ENCODE results near the gene SERINC5. TPM values are rescaled to one million over a fixed set of nuclear protein-coding genes. Genes with fewer than 3 reads are reported as not detected.
"Not testable (repeated sequence)": the region's sequence is repeated elsewhere in the genome, so short reads cannot be mapped to it uniquely, and the experiment has no call there.

The SERINC5 gene
- total RNA-seq, 2 donors from 2014 or later: 12.8 to 13.9 TPM

GRCh38 chr5:80141147-80141671 lies 114.6 kb downstream of the SERINC5 start:
- peak overlapping the region; percentile 69 to 78 for H3K27ac ChIP-seq
- TF ChIP-seq, protein P1, sequence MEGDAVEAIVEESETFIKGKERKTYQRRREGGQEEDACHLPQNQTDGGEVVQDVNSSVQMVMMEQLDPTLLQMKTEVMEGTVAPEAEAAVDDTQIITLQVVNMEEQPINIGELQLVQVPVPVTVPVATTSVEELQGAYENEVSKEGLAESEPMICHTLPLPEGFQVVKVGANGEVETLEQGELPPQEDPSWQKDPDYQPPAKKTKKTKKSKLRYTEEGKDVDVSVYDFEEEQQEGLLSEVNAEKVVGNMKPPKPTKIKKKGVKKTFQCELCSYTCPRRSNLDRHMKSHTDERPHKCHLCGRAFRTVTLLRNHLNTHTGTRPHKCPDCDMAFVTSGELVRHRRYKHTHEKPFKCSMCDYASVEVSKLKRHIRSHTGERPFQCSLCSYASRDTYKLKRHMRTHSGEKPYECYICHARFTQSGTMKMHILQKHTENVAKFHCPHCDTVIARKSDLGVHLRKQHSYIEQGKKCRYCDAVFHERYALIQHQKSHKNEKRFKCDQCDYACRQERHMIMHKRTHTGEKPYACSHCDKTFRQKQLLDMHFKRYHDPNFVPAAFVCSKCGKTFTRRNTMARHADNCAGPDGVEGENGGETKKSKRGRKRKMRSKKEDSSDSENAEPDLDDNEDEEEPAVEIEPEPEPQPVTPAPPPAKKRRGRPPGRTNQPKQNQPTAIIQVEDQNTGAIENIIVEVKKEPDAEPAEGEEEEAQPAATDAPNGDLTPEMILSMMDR (IDR thresholded peaks at IDR 0.05): no peak

GRCh38 chr5:80140496-80140895 lies 115.4 kb downstream of the SERINC5 start:
- no peak for DNase-seq (ENCODE audit: low spot score)
- Histone ChIP-seq H3K36me3 (no peaks in the 10 kb centered on the region), H3K9me3 (no peaks in the 10 kb centered on the region), H3K4me1 (ENCODE audit: control insufficient read depth in 1 of 2, low read depth in 2 of 2) (peaks cover 8 to 20% of the 10 kb centered on the region in 2 donors), H3K27me3 (replicated peaks; ENCODE audit: insufficient read depth) (no peaks in the 10 kb centered on the region), H3K27ac (peak overlapping the region; percentile 69 to 78), H3K4me3 (no peak overlapping the region)
- TF ChIP-seq, protein P1 (IDR thresholded peaks at IDR 0.05): no peak
- no peak for ATAC-seq (ENCODE audit: insufficient number of reproducible peaks, low FRiP score, low read depth)

More at GRCh38 chr5:80141147-80141671, 114.6 kb downstream of the SERINC5 start:
- peaks cover 8 to 20% of the 10 kb centered on the region in 2 donors for H3K4me1 ChIP-seq (ENCODE audit: control insufficient read depth in 1 of 2, low read depth in 2 of 2)
- H3K27me3 ChIP-seq (replicated peaks; ENCODE audit: insufficient read depth): no peaks in the 10 kb centered on the region
- H3K4me3 ChIP-seq: no peak overlapping the region
- DNase-seq (ENCODE audit: low spot score) (peak; percentile 15), ATAC-seq (ENCODE audit: insufficient number of reproducible peaks, low FRiP score, low read depth) (peak; percentile 30)
- no peaks in the 10 kb centered on the region for H3K9me3 ChIP-seq
- H3K36me3 ChIP-seq: peaks cover 6% of the 10 kb centered on the region

DNA sequence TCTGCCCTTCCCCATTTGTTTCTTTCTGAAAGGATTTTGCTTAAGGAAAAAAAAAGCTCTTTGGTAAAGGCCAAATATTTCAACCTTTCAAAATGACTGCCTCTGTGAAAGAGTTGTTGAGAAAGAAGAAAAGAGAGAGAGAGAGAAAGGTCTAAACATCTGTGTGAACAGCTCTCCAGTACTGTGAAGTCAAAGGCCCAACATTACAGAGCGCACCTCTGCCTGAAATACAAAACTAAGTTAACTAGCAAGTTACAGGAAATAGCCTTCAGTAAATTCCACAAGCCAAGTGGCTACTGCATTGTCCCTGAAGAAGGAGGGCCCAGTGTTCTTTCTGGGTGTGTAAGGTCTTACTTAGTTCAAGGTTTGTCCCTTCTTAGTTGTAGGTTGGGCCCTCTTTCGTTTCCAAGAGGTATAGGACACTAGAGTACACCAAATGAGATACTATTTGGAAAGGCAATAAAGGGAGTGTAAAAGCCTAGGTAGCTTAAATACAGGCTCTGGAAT lies 116.3 kb downstream of the SERINC5 start:
- no peak for ATAC-seq (ENCODE audit: insufficient number of reproducible peaks, low FRiP score, low read depth)
- Histone ChIP-seq H3K4me3 (no peak overlapping the region), H3K27ac (no peak overlapping the region), H3K27me3 (replicated peaks; ENCODE audit: insufficient read depth) (no peaks in the 10 kb centered on the region), H3K4me1 (ENCODE audit: control insufficient read depth in 1 of 2, low read depth in 2 of 2) (peaks cover 8 to 20% of the 10 kb centered on the region in 2 donors), H3K36me3 (no peaks in the 10 kb centered on the region), H3K9me3 (no peaks in the 10 kb centered on the region)
- TF ChIP-seq, protein P1 (IDR thresholded peaks at IDR 0.05): no peak
- no peak for DNase-seq (ENCODE audit: low spot score)

DNA sequence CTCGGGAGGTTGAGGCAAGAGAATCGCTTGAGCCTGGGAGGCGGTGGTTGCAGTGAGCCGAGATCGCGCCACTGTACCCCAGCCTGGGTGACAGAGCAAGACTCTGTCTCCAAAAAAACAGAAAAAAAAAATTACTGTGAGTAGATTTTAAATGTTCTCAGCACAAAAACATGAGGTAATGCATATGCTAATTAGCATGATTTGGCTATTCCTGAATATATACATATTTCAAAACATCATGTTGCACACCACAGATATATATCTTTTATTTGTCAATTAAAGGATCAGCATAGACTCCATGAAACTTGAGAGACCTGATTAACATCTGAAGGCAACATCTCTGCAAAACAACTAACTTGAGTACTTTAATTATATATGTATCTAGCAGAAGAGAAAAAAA lies 117.4 kb downstream of the SERINC5 start:
- TF ChIP-seq, protein P1 (IDR thresholded peaks at IDR 0.05): no peak
- DNase-seq (ENCODE audit: low spot score): no peak
- ATAC-seq (ENCODE audit: insufficient number of reproducible peaks, low FRiP score, low read depth): no peak
- no peaks in the 10 kb centered on the region for H3K36me3 ChIP-seq
- peaks cover 8 to 20% of the 10 kb centered on the region in 2 donors for H3K4me1 ChIP-seq (ENCODE audit: control insufficient read depth in 1 of 2, low read depth in 2 of 2)
- H3K27me3 ChIP-seq (replicated peaks; ENCODE audit: insufficient read depth): no peaks in the 10 kb centered on the region
- H3K27ac ChIP-seq: no peak overlapping the region
- no peaks in the 10 kb centered on the region for H3K9me3 ChIP-seq
- H3K4me3 ChIP-seq: no peak overlapping the region

- not testable (repeated sequence) for DNase-seq (ENCODE audit: low spot score); H3K4me3 ChIP-seq; H3K9me3 ChIP-seq; H3K27me3 ChIP-seq (replicated peaks; ENCODE audit: insufficient read depth); ATAC-seq (ENCODE audit: insufficient number of reproducible peaks, low FRiP score, low read depth); H3K36me3 ChIP-seq; H3K27ac ChIP-seq
- H3K4me1 ChIP-seq (ENCODE audit: control insufficient read depth in 1 of 2, low read depth in 2 of 2): peaks cover 5 to 12% of the 10 kb centered on the region in 2 donors
These were observed 119.0 kb downstream of the SERINC5 start for GRCh38 chr5:80136798-80137197.

DNA sequence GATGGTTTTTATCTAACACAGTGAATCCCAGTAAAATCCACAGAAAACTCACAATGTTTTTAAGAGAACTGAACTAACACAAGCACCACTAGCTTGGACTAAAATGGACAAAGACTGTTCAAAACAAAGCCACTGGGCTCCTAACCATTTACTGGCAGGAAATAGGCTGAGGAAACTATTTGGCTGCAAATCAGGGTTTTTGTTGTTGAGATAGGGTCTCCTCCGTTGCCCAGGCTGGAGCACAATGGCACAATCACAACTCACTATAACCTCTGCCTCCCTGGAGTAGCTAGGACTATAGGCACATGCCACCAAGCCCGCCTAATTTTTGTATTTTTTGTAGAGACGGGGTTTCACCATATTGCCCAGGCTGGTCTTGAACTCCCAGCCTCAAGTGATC lies 121.0 kb downstream of the SERINC5 start:
- Histone ChIP-seq H3K4me1 (ENCODE audit: control insufficient read depth in 1 of 2, low read depth in 2 of 2) (no peaks in the 10 kb centered on the region), H3K27ac (no peak overlapping the region), H3K9me3 (no peaks in the 10 kb centered on the region), H3K4me3 (no peak overlapping the region), H3K27me3 (replicated peaks; ENCODE audit: insufficient read depth) (no peaks in the 10 kb centered on the region), H3K36me3 (no peaks in the 10 kb centered on the region)
- ATAC-seq (ENCODE audit: insufficient number of reproducible peaks, low FRiP score, low read depth): no peak
- TF ChIP-seq, protein P1 (IDR thresholded peaks at IDR 0.05): no peak
- DNase-seq (ENCODE audit: low spot score): no peak
